Neural cell (in vitro differentiated cells): ENCODE data around the gene UMAD1.

ENCODE experiments used
- CTCF ChIP-seq: fragments of 450-650 bp; IDR thresholded peaks from 2 replicates; pipeline ENCODE4 v1.5.1; 2014; ENCODE audit warnings: antibody characterized with exemption, mild to moderate bottlenecking, moderate library complexity; ENCODE audit not compliant: poor library complexity, severe bottlenecking
- EP300 ChIP-seq: fragments of 450-650 bp; conservative IDR thresholded peaks from 2 replicates; pipeline ENCODE4 v1.6.1; 2014; ENCODE audit warnings: antibody characterized with exemption, mild to moderate bottlenecking, moderate library complexity; ENCODE audit not compliant: poor library complexity, severe bottlenecking

- TF ChIP-seq CTCF (peak; percentile 61), EP300 (no peak)
Measured at GRCh38 chr7:7653593-7654187, 13.1 kb downstream of the UMAD1 start.
